Epidermal melanocyte (primary cell): ENCODE measurements around the gene AGAP1.

Experiments used
- DNase-seq: peaks from one replicate; pipeline ENCODE4 v3.0.0; 2011; ENCODE audit warnings: low spot score; ENCODE audit not compliant: insufficient read length

The AGAP1 gene

DNA sequence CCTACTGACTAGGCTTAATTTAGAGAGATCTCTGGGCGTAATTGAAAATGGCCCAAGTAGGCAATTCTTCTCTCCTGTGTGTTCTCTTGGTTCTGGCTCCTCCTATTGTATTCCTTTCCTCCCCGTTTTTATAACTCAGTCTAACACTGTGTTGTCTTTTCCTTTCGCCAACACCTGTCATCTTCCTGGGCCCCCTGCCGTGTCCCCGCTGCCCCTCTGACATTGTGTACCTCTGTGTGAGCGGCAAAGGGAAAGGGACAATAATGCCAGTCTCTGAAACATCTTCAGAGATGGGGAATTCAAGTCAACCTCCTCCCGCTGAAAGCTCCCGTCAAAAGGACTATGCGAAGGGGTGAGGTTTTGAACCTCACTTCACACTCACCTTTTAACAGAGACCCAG is 463.4 kb downstream of the AGAP1 start:
- DNase-seq, result no peak

DNA sequence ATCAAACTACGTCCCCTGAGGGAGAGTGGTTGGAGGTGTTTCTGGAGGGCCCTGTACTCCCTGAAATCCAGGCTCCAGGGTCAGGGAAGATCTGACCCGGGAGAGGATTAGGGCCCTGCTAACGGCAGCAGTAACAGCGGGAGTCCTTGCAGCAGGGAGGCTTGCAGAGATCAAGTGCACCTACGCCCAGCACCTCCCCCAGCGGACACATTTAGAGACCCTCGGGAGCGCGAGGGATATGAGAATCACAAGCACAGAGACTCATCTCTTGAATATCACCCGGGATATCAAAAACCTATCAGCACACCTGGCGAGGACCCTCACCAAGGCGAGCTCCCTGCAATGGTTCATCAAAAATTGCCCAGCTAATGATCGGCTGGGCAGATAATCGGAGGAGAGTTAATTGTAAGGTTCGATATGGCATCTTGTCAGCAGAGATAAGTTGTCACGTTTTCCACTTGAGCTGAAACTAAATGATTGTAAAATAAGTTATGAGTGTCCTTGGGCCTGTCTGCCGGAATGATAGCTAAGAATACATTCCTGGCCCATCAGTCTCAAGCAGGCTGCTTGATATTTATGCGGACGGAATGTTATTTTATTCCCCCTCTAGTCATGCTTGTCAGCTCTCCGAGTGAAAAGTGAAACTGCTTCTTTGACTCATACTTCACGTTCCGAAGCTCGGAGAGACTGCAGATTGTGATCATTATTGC is 464.5 kb downstream of the AGAP1 start:
- no peak for DNase-seq

DNA sequence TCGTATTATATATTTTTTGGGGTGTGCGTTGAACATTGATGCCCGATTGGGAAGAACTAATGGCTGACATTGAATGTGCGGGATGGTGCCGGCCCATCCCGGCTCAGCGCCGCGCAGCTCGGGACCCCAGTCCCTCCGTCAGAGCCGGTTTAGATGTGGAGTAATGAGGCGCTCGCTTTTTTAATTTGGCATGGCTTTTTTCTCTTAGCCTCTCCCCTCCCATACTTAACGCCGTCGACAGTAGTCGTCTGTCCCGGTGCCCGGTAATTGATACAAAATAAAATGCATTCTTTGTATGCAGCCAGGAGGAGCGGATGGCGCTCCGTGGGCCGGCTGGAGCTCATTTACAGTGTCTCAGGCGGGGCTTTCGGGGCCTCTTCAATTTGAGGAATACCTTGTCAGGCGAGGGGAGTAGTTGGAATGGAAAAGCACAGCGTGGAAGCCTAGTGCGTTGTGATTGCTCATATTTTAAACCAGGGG is 465.1 kb downstream of the AGAP1 start:
- no peak for DNase-seq

DNA sequence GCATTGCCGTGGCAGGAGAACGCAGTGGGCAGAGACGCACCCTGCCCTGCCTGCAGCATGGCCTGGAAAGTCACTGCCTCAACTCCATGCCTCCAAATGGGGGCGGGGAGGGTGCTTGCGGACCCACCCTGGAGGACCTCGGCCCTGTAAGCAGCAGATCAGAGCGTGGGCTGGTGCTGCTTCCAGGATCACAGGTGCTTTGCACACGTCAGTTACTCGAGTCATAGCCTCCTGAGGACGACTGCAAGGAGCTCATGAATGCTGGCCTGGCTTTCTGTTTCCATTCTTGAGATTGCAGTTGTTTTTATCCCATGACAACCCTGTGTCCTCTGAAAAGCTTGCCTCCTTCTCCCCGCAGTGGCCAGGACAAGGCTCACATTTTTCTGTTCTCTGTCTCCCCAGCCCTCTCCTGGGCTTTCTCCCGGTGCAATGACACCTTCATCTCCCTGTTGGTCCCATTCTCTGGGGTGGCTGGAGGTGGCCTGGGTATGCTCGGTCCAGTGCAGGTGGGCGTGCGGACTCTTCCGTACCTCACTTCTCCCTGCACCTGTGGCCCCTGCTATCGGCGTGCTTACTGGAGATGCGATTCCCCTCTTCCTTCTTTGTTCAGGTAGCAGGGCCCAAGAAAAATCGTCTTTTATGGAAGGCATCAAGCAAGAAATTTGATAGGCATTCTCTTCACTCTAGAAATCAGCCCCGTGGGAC is 466.3 kb downstream of the AGAP1 start:
- DNase-seq, result no peak

DNA sequence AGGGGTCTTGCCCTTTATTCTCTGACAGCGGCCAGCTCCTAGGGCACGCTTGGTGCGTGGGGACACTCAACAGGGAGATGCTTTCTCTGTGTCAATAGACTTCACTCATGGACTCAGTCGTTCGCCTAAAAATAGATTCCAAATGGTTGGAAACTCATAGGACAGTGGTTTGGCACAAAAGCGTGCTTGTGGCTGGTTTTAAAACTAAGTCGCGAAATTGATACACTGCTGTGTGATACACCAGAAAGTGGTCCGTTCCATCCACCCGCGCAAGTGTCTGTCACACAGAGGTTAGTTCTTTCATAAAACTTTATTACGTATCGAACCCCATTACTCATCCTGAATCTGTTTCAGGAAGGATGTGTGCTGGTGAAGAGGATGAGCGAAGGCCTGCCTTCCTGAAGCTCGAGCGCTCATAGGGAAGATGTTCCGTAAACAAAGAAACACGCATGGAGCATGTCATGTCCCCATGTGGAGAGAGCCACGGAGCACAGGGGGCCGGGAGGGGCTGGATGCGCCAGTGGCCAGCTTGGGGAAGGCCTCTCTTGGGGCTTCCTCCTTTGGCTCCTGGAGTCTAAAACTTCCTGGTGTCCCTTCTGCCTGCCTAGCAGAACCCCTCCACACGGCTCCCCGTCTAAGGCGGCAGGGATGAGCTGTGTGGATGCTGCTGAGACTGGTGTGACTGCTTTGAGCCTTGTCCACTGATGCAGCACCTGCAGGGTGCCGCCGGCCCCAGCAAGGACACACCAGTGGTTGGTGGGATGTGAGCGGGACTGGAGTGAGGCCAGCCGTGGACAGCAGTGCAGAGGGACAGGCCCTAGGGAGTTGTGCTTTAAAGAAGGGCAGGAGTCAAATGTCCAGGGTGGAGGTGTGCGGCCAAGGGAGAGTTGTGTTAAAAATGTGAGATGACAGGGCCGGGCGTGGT is 467.1 kb downstream of the AGAP1 start:
- no peak for DNase-seq

DNA sequence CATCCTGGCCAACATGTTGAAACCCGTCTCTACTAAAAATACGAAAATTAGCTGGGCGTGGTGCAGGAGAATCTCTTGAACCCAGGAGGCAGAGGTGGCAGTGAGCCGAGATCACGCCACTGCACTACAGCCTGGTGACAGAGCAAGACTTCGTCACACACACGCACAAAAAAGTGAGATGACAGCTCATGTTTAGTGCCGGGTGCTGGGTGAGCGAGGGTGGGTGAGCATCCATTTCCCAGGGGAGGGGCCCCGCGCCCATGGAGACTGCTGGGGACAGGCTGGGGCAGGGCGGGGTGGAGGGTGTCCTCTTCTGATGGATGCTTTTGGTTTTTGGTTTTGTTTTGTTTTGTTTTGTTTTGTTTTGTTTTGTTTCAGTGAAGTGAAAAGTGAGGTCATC is 467.9 kb downstream of the AGAP1 start:
- no peak for DNase-seq

DNA sequence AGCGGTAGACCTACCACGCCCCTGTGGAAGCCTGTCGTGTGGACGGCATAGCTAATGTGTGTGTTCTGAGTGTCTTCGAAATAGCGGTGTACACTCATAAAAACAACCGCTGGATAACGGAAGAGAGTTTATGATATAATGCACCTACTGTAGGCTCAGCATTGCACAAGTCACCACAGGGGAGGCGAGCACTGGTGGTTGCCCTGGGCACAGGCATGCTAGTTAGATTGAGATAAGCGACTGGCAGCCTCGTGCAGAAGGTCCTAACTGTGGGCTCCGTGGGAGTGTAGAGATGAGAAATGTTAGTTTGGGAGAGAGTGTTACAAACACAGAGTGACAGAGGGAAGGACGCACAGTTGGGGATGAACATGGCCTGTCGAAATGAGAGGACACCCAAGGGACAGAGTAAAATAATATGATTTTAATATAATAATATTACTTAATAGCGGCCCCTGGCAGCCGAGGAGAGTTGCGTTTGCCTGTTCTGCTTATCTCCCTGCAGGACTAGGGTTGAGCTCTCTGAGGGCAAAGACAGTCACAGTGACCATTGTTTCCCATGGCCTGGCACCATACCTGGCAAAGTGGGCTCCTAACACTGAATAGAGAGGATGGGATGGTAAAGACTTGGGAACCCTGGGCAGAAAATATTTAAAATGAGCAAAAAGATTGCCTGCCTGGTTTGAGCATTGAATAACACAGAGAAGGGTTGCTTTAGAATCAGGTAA is 470.2 kb downstream of the AGAP1 start:
- DNase-seq, result no peak

DNA sequence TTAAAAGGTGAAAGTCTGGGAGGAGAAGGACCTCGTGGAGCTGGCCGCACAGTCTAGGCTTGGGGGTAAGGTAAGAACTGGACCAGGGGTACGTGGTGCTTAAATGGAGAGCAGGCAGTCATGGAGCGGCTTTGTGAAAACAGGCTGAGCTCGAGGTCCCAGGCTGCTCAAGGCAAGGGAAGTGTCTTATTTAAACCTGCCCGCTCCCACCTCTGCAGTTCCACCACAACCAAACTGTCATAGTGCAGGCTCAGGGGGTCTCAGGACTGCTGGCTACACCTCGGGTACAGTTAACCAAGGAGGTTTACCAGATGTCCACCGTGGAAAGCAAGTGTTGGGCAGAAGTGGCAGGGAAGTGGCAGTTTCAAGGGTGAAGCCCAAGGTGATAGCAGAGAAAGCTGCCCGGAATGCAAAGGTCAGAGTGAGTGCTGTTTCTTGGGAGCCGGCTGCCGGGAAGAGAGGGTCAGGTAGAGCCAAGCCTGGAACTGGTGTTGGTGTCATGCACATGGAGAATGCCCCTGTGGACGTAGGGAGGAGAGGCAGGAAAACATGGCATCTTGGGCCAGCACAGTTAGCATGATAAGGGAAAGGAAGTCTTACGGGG is 471.0 kb downstream of the AGAP1 start:
- DNase-seq, result no peak

DNA sequence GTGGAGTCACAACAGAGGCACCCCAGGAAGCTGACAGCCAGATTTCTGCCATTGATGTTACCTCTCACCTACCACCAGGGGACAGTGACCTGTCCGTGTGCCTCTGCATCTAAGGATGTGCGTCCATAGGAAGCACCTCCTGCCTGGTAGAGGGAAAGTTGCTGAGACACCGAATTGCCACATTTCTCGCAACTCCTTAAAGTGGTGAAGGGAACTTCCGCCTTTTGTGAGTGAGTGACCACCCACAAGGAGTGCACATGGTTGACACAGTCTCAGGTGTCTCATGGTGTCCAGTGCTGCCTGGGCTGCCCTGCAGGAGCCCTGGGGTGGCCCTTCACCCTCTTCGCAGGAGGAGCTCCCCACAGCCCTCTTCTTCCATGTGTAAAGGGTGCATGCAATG is 472.6 kb downstream of the AGAP1 start:
- DNase-seq, result no peak

DNA sequence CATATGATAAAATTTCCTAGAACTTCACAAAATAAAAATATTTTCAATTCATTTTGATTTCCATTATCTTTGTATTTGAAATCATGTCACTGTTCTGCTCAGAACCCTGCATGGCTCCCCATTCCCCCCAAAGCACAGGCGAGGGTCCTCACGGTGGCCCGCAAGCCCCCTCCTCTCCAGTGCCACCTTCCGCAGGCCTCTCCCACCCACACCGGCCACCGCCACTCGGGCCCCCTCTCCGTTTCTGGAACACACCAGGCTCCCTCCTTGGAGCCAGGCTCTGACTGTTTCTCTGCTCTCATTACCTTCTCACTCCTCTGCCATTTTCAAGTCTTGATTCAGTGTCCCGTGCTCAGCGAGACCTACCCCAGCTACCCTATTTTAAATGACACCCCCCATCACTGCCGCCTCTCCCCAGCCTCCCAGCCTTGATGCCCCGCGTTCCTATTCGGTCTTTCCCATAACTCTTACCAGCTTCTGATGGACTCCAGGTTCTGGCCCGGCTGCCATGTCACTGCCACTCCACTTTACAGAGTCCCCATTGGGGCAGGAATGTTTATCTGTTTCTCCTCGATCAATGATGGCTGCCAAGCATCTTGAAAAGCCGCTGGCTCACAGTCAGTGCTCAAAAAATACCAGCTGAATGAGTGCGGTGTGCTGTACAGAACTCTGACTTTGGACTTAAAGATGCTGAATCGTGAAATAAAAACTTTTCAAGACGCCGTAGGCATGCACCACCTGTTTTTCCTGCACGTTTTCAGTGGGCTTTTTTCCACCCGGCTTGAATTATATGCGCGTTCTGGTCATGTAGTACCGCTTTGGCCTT is 473.3 kb downstream of the AGAP1 start:
- no peak for DNase-seq

DNA sequence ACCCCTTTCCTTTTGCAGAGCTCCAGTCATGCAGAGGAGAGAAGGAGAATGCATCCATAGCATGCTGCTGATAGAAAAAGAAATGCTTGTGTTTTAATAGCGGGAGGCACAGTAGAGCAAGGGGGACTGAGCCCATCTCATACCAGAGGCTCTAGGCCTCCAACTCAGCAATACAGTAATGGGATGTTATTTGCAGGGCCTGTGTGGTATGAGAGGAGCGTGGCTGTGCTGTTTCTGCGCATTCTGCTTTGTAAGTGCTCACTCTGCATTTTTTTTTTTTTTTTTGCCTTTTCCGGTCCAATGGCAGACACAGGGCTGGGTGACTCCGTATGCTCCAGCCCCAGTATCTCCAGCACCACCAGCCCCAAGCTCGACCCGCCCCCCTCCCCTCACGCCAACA is 474.3 kb downstream of the AGAP1 start:
- DNase-seq, result no peak

DNA sequence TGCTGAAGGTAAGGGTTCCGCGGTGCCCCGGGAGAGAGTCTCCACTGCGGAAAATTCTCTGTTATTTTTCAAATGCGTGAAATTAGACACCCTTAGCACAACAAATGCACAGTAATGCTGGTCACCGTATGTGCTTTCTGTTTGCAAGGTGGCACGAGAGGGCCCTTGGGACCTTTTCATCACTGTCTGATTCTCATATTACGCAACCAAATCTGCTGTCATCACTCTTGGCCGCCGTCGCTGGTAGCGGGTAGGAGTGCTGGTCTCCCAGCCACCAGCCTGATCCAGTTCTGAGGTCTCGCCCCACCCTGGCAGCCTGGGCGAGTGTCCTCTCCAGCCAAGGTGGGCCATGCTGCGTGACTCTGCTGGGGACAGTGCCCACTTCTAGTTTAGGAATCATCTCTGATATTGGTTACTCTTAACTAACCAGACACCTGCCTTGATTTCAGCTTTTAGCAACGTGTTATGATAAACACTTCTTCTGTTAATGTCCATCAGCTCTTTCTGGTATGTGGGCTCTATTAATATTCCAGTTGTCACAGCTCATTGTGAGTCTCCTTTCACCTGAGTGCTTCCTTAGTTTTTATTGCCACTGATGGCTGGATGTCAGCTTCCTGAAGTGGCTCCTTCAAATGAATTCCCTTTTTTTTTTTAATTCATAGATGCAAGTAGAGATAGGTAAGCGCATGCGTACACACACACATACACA is 474.9 kb downstream of the AGAP1 start:
- no peak for DNase-seq

DNA sequence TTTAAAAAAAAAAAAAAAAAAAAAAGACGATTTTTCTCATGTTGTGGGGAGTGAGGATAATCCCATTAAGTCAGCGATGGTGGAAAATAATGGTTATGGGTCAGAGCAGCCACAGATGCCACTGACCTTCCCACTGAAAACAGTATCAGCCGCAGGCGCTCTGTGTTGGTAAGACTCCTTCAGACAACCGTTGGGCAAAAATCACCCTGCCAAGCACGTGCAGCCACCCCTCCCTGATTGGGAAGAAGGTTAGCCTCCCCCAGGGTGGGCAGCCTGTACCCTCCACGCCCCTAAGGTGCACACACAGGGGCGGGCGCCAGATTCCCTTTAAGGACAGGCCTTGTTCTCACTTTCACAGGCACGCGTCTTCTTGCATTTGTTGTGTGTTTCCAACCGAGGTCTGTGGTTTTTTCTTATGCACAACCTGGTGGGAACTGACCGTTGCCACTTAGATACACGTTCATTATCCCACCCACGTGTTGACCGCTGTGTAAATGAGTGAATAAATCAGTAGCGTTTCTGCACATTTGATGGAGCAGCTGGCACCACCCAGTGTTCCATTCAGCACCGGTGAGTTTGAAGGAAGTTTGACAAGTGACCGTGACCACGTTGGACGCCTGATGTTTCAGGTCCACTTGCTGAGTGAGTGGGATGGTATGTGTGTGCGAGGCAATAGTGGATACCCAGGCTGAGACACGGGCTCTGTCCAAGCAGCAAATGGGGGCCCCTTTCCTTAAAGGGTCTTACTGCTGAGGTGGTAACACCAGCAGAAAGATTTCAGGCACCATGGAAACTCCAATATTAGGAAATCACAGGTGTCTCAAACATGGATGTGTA is 476.6 kb downstream of the AGAP1 start:
- DNase-seq, result no peak

DNA sequence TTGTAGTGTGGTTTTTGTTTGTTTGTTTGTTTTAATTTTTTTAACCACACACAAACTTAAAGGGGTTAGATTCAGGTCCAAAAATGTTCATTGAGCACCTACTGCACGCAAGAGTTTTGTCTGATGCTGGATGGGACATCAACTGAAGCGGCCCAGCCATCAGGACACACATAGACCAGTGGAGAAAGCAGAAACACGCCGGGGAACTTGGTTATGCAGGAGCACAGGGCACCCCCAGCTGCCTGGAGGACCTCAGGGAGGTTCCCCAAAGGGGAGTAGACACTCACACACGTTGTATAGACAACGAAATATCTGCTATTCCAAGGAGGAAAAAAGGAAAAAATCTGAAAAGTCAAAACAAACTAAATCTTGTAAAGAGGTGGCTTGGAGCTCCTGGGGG is 482.7 kb downstream of the AGAP1 start:
- no peak for DNase-seq

DNA sequence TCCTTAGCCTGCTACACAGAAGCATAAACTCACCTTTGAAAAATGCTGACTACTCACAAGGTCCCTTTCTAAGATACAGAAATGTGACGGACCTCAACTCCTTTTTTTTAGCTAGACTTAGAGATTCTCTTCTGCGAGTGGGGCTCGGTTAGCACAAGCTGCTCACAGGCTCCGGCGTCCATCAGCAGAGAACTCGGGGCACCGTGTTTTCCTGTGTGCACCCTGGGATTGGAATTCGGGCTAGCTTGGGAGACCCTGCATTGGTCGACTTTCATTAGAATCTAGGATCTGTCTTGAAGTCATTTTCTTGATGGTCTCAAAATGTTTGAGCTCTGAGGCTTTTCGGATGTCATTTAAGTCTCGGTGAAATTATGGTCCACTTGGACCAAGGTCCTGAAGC is 483.1 kb downstream of the AGAP1 start:
- DNase-seq, result no peak

DNA sequence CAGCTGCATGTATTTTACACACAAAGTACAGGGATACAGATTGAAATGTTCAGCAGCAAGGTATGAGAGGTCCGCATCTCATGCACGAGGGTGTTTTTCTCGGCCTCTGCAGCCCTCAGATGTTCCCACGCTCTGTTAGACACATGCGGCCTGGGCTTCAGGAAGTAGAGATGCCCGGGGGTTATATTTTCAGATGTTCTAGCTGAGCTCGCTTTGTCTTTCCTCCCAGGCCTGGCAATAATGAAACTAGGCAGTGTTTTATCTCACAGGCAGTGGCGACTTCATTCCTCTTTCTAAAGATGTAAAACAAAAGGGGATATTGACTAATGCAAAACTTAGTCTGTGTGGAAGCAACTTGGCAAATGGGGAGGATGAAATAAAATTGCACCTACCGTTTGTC is 483.6 kb downstream of the AGAP1 start:
- DNase-seq, result peak; percentile 50

DNA sequence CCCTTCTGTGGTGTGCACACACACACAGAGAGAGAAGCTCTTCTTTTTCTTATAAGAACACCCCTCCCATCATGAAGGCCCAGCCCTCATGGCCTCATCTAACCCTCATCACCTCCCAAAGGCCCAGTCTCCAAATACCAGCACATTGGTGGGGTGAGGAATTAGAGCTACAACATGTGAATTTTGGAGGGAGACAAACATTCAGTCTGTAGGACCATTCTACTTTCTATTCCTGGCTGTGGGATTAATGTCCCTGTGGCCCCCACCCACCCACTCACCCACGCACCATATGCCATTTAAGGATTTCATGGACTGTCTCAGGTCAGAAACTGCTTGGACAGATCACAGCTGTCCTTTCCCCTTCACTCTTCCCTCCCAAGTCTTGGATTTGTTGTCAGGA is 484.2 kb downstream of the AGAP1 start:
- DNase-seq, result no peak

DNA sequence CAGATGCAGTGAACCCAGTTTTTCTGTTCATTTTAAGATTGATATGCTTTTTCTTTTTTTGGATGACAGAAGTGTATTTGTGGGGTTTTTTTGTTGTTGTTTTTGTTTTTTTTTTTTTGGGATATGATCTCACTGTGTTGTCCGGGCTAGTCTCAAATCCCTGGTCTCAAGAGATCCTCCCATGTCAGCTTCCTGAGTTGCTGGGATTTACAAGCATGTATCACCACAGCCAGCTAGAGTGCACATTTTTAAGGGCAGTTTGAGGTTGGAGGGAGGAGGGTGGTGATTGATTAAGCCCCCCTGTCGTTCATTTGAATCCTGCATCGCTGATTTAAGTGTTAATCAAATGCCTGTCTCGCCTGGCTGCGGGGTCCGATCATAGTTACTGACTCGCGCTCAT is 485.2 kb downstream of the AGAP1 start:
- DNase-seq, result no peak
